ENCODE measurements around the gene ATP5PF. TPM values are rescaled to one million over a fixed set of nuclear protein-coding genes. Genes with fewer than 3 reads are reported as not detected.

ATP5PF gene
- total and polyA plus RNA-seq, 8 donors: 35.5 to 158 (median 56.0) TPM

GRCh38 chr21:25764065-25764464 lies 29.4 kb upstream of the ATP5PF start:
- H3K4me1 ChIP-seq: no peaks in the 10 kb centered on the region
- ATAC-seq (no peak), DNase-seq (no peak), FAIRE-seq (no peak)
- no peaks in the 10 kb centered on the region for H3K27me3 ChIP-seq
- no peaks in the 10 kb centered on the region for H3K9me3 ChIP-seq
- TF ChIP-seq CTCF (IDR thresholded peaks at IDR 0.05): no peak
- H3K36me3 ChIP-seq: peaks cover 0 to 24% (median 11%) of the 10 kb centered on the region in 3 donors
- 53 to 69% methylated on average over 3 of the region's 3 CpGs for WGBS, 2 donors
- H3K27ac ChIP-seq: no peak overlapping the region
- intact Hi-C loops (cut with DNase I): no loop called here
- no peak overlapping the region for H3K4me3 ChIP-seq

GRCh38 chr21:25760677-25761076 lies 26.0 kb upstream of the ATP5PF start:
- DNase-seq (no peak), ATAC-seq (no peak), FAIRE-seq (no peak)
- peaks cover 0 to 30% (median 11%) of the 10 kb centered on the region in 3 donors for H3K36me3 ChIP-seq
- TF ChIP-seq CTCF (IDR thresholded peaks at IDR 0.05): no peak
- H3K9me3 ChIP-seq: no peaks in the 10 kb centered on the region
- intact Hi-C loops (cut with DNase I): no loop called here
- 89 to 94% methylated on average over 1 of the region's 1 CpG for WGBS, 2 donors
- H3K27ac ChIP-seq: no peak overlapping the region
- H3K4me1 ChIP-seq: no peaks in the 10 kb centered on the region
- no peak overlapping the region for H3K4me3 ChIP-seq
- no peaks in the 10 kb centered on the region for H3K27me3 ChIP-seq

- no peaks in the 10 kb centered on the region for H3K9me3 ChIP-seq
- intact Hi-C loops (cut with DNase I): no loop called here
- WGBS, 2 donors: 94 to 95% methylated on average over 3 of the region's 3 CpGs
- H3K4me1 ChIP-seq: no peaks in the 10 kb centered on the region
- no peaks in the 10 kb centered on the region for H3K27me3 ChIP-seq
- no peak overlapping the region for H3K4me3 ChIP-seq
- no peak for TF ChIP-seq CTCF (IDR thresholded peaks at IDR 0.05)
- DNase-seq (no peak), FAIRE-seq (no peak), ATAC-seq (no peak)
- H3K27ac ChIP-seq: no peak overlapping the region
- peaks cover 0 to 30% (median 13%) of the 10 kb centered on the region in 3 donors for H3K36me3 ChIP-seq
Measured at GRCh38 chr21:25760061-25760460, 25.4 kb upstream of the ATP5PF start.

GRCh38 chr21:25759573-25759972 lies 24.9 kb upstream of the ATP5PF start:
- DNase-seq: no peak
- no peak for FAIRE-seq
- Histone ChIP-seq H3K27me3 (no peaks in the 10 kb centered on the region), H3K9me3 (no peaks in the 10 kb centered on the region), H3K4me3 (no peak overlapping the region), H3K4me1 (no peaks in the 10 kb centered on the region), H3K36me3 (peaks cover 0 to 28% (median 13%) of the 10 kb centered on the region in 3 donors), H3K27ac (no peak overlapping the region)
- ATAC-seq: no peak
- intact Hi-C loops (cut with DNase I): no loop called here
- no peak for TF ChIP-seq CTCF (IDR thresholded peaks at IDR 0.05)
- WGBS, 2 donors: 63 to 71% methylated on average over 1 of the region's 1 CpG

GRCh38 chr21:25757531-25757930 lies 22.8 kb upstream of the ATP5PF start:
- DNase-seq (no peak), FAIRE-seq (no peak), ATAC-seq (no peak)
- no peaks in the 10 kb centered on the region for H3K27me3 ChIP-seq
- no peaks in the 10 kb centered on the region for H3K4me1 ChIP-seq
- H3K36me3 ChIP-seq: peaks cover 0 to 21% (median 10%) of the 10 kb centered on the region in 3 donors
- no peak overlapping the region for H3K27ac ChIP-seq
- no peak for TF ChIP-seq CTCF (IDR thresholded peaks at IDR 0.05)
- H3K9me3 ChIP-seq: no peaks in the 10 kb centered on the region
- intact Hi-C loops (cut with DNase I): no loop called here
- H3K4me3 ChIP-seq: no peak overlapping the region

Measured in pancreas (tissue), 10 donors.